Omental fat pad (tissue), 4 donors: ENCODE measurements around the gene CAMK2D. TPM values are rescaled to one million over a fixed set of nuclear protein-coding genes. Genes with fewer than 3 reads are reported as not detected.

Source experiments
- ATAC-seq: fragments of 150-250 bp; one replicate; pipeline ENCODE4 v1.9.1; 2016; ENCODE audit warnings: mild to moderate bottlenecking, moderate library complexity; ENCODE audit not compliant: low FRiP score
- DNase-seq: peaks from one replicate; pipeline ENCODE4 v3.0.0-alpha.2; 2019; ENCODE audit warnings: low spot score
- CTCF ChIP-seq, 3 donors: fragments of 450-650 bp; IDR thresholded peaks; one replicate each; pipeline ENCODE4 v1.5.1; 2016 to 2017; ENCODE audit warnings: antibody characterized with exemption in 3 of 3, mild to moderate bottlenecking in 3 of 3, moderate library complexity in 2 of 3
- total RNA-seq, 4 donors: library from RNA; depleted of rRNA; stranded (reverse); fragments of >200 nt; gene quantifications; one replicate each; pipeline ENCODE4 v1.1.0, GENCODE V29; 2016

Gene CAMK2D
- total RNA-seq, 4 donors from 2014 or later = 78.7 to 86.1 (median 83.2) TPM

GRCh38 chr4:113434247-113434587 lies 327.3 kb downstream of the CAMK2D start:
- ATAC-seq (no peak), DNase-seq (no peak)
- TF ChIP-seq CTCF (IDR thresholded peaks at IDR 0.05) = no peak

- no peak for ATAC-seq
- TF ChIP-seq CTCF (IDR thresholded peaks at IDR 0.05) = no peak
- DNase-seq = no peak
These were observed 327.8 kb downstream of the CAMK2D start for GRCh38 chr4:113433536-113434246.

DNA sequence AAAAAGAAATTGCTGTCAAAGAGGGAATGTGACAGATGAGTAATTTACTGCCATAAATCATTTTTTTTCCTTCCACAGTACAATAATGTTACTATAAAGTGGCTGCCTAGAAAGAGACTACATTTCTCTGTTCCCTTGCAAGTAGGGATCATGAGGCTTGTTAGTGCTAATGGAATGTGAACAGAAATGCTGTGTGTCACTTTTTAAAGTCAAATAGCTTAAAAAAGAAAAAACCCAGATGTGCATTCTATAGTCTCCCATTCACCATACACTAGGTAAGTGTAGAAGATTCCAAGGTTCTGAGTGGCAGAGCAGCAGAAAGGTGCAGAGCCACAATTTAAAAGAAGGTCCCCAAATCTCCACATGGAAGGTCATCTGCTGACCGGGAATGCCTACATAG lies 328.4 kb downstream of the CAMK2D start:
- no peak for TF ChIP-seq CTCF (IDR thresholded peaks at IDR 0.05)
- no peak for DNase-seq
- ATAC-seq = no peak

GRCh38 chr4:113423631-113424030 lies 337.9 kb downstream of the CAMK2D start:
- ATAC-seq (no peak), DNase-seq (no peak)
- TF ChIP-seq CTCF (IDR thresholded peaks at IDR 0.05) = no peak

DNA sequence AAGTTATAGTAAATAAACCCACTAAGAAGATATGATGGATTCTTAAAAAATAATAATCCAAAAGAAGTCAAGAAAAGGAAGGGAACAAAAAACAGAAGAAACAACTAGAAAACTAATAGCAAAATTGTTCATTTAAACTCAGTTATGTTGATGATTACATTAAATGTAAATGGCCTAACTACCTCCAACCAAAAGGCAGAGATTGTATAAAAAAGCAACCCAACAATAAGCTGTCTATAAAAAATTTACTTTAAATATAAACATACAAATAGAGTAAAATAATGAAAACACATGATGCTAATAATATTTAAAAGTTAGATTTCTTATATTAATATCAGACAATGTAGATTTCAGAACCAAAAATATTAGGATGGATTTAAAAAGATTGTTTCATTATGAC lies 340.6 kb downstream of the CAMK2D start:
- no peak for DNase-seq
- TF ChIP-seq CTCF (IDR thresholded peaks at IDR 0.05) = no peak
- ATAC-seq = no peak

DNA sequence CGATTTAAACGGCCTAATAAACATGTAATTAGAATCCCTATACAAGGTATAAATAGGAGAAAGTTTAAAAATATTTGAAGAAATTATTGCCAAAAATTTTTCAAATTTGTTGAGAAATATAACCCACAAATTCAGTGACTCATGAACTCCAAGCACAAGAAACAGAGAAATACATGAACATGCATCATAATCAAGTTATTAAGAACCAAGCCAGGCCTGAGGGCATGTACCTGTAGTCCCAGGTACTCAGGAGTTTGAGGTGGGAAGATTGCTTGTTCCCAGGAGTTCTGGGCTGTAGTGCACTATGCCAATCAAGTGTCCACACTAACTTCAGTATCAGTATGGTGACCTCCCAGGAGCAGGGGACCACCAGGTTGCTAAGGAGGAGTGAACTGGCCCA lies 341.9 kb downstream of the CAMK2D start:
- no peak for DNase-seq
- ATAC-seq = no peak
- no peak for TF ChIP-seq CTCF (IDR thresholded peaks at IDR 0.05)

DNA sequence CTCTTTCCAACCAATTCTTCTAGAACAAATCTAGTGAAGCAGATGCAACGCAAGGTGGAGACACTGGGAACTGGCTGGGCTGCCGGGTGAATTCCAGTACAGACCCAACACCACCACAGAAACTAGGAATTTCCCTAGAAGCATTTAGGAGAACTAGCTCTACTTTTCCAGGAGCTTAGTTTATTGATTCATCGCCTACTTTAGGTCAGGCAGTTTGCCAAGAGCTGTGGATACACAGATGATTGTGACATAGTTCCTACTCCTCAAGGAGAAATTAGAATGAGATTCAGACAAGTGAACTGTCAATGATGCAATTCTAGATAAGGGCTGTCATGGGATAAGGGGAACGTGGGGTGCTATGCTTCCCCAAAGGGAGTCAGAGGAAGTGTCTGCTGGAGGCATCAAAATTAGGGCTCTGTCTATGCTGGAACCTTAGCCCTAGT lies 350.0 kb downstream of the CAMK2D start:
- DNase-seq (no peak), ATAC-seq (peak; percentile 88)
- TF ChIP-seq CTCF (IDR thresholded peaks at IDR 0.05) = no peak
